HG02763 (cell line): ENCODE results near the gene IZUMO4.
"Not testable (repeated sequence)": the region's sequence is repeated elsewhere in the genome, so short reads cannot be mapped to it uniquely, and the experiment has no call there.

ENCODE experiments used
- ATAC-seq: cut with Tn5 transposase; IDR thresholded peaks from one replicate; pipeline ENCODE4 v1.9.1; 2021; ENCODE audit warnings: mild to moderate bottlenecking, moderate library complexity; ENCODE audit not compliant: unreplicated experiment

IZUMO4 gene

DNA sequence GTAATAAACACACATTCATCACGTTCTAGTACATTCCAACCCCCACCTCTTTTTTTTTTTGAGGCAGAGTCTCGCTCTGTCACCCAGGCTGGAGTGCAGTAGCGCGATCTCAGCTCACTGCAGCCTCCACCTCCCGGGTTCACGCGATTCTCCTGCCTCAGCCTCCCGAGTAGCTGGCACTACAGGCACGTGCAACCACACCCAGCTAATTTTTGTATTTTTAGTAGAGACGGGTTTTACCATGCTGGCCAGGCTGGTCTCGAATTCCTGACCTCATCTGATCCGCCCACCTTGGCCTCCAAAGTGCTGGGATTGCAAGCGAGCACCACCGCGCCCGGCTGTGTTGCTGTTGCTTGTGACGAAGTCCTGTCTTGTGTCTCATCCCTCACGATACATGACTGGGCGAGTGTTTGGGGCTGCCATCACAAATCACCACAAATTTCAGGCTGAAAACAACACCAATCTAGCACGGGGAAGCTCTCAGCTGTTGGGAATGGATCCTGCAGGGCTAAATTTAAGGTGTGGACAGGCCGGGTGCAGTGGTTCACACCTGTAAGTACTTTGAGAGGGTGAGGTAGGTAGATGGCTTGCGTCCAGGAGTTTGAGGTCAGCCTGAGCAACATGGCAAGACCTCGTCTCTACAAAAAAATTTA, 16.3 kb upstream of the IZUMO4 start:
- ATAC-seq, result no peak

GRCh38 chr19:2081873-2082810, 14.6 kb upstream of the IZUMO4 start:
- ATAC-seq, result no peak

- no peak for ATAC-seq
Observed at GRCh38 chr19:2083174-2083854, 13.4 kb upstream of the IZUMO4 start.

DNA sequence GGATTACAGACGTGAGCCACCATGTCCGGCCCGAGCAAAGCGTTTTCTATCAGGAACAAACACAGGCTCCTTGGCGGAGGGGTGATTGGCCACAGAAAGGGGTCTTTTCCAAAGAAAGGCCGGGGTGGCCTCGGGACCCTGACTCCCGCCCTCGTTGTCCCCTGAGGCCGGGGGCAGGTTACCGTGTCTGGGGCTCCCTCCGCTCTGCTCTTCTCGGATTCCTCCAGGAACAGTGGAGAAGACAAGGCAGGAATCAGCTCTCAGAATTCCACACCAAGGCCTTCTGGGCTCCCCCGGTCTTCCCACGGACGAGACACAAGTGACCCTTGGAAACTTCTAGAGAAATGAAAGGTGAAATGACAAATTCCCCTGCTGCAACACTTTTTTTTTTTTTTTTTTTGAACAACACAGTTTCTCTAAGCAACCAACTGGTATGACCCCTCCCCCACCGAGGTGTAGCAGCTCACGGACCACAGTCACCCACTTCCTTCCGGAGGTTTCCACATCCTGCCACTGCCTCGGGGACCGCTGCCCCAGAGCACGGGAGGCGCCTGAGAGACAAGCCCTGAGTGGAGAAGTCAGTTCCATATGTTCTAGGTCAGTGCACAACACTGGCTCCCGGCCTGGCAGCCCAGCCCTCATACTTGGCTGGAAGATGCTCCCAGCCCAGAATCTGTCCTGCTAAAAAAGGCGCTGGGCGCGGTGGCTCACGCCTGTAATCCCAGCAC, 11.6 kb upstream of the IZUMO4 start:
- peak; percentile 32 for ATAC-seq

DNA sequence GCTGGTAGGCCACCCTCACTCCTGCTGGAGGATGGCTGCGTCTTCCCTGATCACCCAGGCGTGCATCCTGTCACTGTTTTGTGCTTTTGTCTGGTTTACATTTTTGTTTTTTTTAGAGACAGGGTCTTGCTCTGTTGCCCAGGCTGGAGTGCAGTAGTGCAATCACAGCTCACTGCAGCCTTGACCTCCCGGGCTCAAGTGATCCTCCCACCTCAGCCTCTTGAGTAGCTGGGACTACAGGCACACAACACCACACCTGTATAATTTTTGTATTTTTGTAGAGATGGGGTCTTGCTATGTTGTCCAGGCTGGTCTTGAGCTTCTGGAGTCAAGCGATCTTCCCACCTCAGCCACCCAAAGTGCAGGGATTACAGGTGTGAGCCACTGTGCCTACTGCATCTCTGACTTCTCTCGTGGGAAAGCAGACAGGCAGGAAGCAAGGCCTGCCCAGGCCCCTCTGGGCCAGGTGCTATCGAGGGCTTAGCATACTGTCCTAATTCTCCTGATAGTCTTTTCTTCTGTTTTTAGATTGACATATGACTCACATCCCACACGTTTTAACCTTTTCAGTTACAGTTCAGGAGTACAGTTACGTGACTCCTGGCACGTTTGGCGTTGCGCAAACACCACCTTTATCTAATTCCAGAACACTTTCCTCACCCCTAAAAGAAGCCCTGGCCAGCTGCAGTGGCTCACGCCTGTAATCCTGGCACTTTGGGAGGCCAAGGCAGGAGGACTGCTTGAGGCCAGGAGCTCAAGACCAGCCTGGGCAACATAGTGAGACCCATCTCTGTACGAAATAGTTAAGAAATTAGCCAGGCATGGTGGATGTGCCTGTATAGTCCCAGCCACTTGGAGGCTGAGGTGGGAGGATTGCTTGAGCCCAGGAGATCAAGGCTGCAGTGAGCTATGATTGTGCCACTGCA, 9.8 kb upstream of the IZUMO4 start:
- peak; percentile 15 for ATAC-seq

- ATAC-seq, result peak; percentile 24
Observed at GRCh38 chr19:2087621-2088100, 9.1 kb upstream of the IZUMO4 start.

DNA sequence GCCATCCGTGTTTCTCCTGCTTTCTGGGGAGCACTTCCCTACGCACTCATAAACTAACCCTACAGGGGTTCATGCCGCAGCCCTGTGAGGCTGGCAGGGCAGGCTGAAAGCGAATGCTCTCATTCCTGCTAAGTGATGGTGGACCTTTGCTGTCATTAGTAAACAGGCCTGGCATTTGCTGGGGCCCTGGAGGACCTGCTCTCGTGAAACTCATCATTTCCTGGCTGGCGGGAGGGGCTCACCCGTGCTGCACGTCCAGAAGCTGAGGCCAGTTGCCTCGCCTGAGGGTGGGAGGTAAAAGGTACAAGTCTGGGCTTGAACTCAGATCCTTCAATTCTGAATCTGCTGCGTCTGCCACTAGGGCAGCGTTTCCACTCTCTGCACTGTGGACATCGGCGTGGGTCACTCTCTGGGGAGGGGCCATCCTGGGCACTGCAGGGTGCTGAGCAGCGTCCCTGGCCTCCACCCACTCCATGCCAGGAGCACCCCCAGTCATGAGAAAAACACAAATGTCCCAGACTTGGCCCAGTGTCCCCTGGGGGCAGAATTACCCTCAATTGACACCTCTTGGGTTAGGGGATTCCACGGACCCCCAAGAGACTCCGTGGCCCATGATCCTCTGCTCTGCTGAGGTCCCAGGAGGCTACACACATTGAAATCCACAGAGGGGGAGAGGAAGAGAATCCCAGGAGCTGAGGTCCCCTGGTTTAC, 7.6 kb upstream of the IZUMO4 start:
- ATAC-seq, result no peak

- ATAC-seq, result no peak
Observed at GRCh38 chr19:2089727-2090053, 7.0 kb upstream of the IZUMO4 start.

DNA sequence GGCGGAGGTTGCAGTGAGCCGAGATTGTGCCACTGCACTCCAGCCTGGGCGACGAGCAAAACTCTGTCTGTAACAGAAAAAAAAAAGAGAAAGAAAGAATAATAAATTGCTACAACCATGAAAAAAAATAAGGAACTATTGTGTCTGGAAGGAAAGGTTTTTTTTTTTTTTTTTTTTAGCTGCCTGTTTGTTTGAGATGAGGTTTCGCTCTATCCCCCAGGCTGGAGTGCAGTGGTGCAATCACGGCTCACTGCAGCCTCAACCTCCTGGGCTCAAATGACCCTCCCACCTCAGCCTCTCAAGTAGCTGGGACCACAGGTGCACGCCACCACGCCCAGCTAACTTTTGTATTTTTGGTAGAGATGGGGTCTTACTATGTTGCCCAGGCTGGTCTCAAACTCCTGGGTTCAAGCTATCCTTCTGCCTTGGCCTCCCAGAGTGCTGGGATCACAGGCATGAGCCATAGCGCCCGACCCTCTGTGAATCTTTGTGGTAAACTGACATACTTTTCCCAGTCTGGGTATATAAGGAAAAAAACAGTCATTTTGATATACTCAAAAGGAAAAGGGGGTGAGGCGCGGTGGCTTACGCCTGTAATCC, 4.7 kb upstream of the IZUMO4 start:
- ATAC-seq, result not testable (repeated sequence)

- ATAC-seq, result peak; percentile 39
Observed at GRCh38 chr19:2096034-2096479, 658 bp upstream of the IZUMO4 start, which contains the start of gene MOB3A. Gene MOB3A (minus strand): TSS chr19:2096326. CDS start chr19:2078560, 17,766 bp downstream.

DNA sequence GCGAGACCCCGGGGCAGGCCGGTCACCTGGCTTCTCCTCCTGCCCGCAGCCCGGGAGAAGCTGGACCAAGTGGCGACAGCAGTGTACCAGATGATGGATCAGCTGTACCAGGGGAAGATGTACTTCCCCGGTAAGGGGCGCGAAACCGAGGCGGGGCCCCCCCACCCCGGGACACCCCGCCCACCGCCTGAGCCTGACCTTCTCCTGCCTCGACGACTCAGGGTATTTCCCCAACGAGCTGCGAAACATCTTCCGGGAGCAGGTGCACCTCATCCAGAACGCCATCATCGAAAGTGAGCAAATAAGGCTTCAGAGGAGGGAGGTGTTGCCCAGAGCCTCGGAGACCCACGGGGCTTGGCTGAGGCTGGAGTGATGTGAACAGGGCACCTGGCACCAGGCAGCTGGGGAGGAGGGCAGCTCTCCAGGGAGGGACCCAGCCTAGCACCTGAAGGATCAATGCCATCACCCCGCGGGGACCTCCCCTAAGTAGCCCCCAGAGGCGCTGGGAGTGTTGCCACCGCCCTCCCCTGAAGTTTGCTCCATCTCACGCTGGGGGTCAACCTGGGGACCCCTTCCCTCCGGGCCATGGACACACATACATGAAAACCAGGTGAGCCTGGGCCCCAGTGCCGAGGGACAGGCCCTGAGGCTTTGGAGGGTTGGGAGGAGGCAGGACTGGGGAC, 629 bp downstream of the IZUMO4 start:
- peak; percentile 0 for ATAC-seq

DNA sequence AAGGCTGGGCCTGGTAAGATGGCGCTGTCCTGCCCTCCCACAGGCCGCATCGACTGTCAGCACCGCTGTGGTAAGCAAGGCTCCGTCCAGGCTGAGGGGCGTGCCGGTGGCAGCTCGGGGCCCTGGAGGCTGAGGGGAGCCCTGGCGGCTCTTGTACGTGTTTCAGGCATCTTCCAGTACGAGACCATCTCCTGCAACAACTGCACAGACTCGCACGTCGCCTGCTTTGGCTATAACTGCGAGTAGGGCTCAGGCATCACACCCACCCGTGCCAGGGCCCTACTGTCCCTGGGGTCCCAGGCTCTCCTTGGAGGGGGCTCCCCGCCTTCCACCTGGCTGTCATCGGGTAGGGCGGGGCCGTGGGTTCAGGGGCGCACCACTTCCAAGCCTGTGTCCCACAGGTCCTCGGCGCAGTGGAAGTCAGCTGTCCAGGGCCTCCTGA, 1.2 kb downstream of the IZUMO4 start:
- ATAC-seq, result no peak

- ATAC-seq, result no peak
Observed at GRCh38 chr19:2099054-2099501, 2.4 kb downstream of the IZUMO4 start.

DNA sequence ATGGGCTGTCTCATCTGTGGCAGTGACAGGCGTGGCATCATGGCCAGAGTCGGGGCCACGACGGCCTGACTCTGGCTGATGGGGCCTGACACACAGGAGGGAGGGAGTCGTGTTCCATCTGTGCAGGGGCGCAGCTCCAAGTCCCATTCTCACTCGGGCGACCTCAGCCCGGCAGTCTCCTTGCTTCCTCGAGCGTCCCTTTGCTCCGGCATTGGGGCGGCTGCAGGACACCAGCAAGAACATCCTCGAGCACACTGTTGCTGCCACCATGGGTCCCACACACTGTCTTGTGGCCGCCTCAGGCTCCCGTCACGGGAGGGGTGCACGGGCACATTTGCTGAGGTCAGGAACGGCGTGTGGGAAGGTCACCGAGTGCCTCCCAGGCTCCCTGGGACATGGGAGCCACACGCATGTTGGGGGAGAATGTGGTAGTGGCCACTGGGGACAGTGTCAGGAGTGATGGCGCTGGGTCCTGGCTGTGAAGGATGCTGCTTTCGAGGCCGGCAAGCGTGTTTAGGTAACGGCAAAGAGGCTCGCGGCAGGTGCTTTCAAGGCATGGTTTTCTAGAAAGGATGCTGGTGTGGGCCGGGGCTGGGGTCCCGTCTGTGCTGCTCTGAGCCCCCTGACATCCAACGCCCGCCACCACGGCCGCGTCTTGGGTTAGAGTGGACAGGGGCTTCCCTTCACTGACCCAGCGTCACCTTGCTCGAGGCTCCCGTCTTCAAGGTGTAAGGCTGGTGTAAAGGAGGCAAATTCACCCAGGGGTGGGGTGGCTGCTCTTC, 3.4 kb downstream of the IZUMO4 start:
- ATAC-seq, result no peak

- ATAC-seq, result no peak
Observed at GRCh38 chr19:2100719-2101061, 4.0 kb downstream of the IZUMO4 start.

DNA sequence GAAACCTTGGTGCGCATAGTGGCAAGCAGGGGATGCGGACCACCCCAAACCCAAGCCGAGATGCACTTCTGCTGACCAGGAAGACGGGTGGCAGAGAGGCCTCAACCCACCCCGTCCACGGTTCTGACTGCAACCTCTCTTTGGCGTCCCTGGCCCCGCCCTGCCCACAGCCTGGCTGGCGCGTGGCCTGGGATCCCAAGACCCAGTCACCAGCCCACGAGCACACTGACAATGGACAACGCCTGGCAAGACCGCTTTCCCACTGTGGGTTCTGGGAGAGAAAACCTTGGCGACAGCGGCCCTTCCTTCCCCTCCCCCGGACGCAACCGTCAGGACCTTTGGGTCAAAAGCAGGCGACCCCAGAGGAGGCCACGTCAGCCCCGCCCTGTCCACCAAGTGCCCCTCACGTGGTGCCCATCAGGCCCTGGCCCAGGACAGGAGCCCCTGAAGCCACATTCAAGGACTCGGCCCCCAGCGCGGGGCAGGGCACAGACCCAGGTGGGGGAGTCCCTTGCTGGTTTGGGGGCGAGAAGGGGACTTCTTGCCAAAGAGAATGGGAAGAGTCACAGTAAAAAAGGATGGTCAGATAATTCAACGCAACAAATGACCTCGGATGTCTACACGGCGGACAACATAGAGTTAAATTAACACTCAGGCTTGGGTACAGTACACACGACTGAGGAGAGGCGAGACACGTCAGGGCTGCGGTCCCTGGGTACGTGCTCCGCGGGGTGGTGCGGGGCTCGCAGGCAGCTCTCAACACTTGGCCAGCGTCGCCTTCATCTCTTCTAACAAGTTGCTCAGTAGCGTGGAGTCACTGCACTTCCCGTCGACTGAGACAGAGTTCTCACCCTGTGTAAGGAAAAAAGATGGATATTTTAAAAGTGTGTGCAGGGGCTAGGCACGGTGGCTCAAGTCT, 5.0 kb downstream of the IZUMO4 start:
- ATAC-seq, result no peak
